Right cardiac atrium (tissue), 5 donors: Measurements from ENCODE around the gene TMEM52. TPM values are rescaled to one million over a fixed set of nuclear protein-coding genes. Genes with fewer than 3 reads are reported as not detected.
A peak's percentile ranks its signal among the peaks of the same experiment; 100 is the strongest.

ENCODE experiments used
- ATAC-seq, 2 donors: fragments of 200-7000 bp; cut with Tn5 transposase; one replicate each; pipeline versions ENCODE4 v1.8.0 to v1.9.1; 2020; ENCODE audit warnings: moderate library complexity in 2 of 2, mild to moderate bottlenecking in 1 of 2
- DNase-seq, 3 donors: peaks; one replicate each; pipeline ENCODE4 v3.0.0-alpha.2; 2020
- H3K27ac ChIP-seq: one replicate; pipeline ENCODE4 v1.5.1; 2013; ENCODE audit warnings: mild to moderate bottlenecking, low read length, control low read depth, moderate library complexity
- H3K27me3 ChIP-seq: one replicate; pipeline ENCODE4 v1.6.1; 2013; ENCODE audit not compliant: control insufficient read depth, insufficient read depth
- H3K4me1 ChIP-seq: one replicate; pipeline ENCODE4 v1.6.1; 2013; ENCODE audit warnings: low read length; ENCODE audit not compliant: control insufficient read depth, insufficient read depth
- H3K4me3 ChIP-seq: one replicate; pipeline ENCODE4 v1.5.1; 2013; ENCODE audit warnings: low read length, control low read depth
- H3K9me3 ChIP-seq: one replicate; pipeline ENCODE4 v1.6.1; 2013; ENCODE audit warnings: low read length; ENCODE audit not compliant: control insufficient read depth
- WGBS: extraction: QIAGEN DNeasy Blood & Tissue Kit; methylation state at CpG from one replicate; pipeline ENCODE4 v1.1.7; 2013; 5-methylcytosine and 5-hydroxymethylcytosine counted together
- intact Hi-C, 4 donors: fragments of 100-400 bp; cut with DNase I; formaldehyde crosslinking; loops; one replicate each; pipeline versions ENCODE4 v1.11.0 to v1.14.0; 2022 to 2023
- polyA plus RNA-seq: library from polyadenylated mRNA; stranded (reverse); fragments of 200-250 nt; gene quantifications from one replicate; pipeline ENCODE4 v1.2.3, GENCODE V29; 2013
- total RNA-seq, 4 donors: library from RNA; stranded (reverse); fragmentation: NEBNext Ultra II Directional; extraction: Animal tissue kit (Norgen Biotek cat#: 25700); gene quantifications; one replicate each; pipeline ENCODE4 v1.2.1, GENCODE V29; 2021
- donor health status: healthy with polysubstance abuse.
- donor health status: DM: no; HTN: yes; CAD: no.
- donor health status: DM: no; HTN: no; CAD: no.
- donor health status: DM: no; HTN: yes; CAD: no; lungs with severe emphysema.
- donor health status: DM: yes; HTN: yes; CAD: no.

TMEM52 gene
- total and polyA plus RNA-seq, 5 donors: 0.34 to 1.9 (median 0.74) TPM

DNA sequence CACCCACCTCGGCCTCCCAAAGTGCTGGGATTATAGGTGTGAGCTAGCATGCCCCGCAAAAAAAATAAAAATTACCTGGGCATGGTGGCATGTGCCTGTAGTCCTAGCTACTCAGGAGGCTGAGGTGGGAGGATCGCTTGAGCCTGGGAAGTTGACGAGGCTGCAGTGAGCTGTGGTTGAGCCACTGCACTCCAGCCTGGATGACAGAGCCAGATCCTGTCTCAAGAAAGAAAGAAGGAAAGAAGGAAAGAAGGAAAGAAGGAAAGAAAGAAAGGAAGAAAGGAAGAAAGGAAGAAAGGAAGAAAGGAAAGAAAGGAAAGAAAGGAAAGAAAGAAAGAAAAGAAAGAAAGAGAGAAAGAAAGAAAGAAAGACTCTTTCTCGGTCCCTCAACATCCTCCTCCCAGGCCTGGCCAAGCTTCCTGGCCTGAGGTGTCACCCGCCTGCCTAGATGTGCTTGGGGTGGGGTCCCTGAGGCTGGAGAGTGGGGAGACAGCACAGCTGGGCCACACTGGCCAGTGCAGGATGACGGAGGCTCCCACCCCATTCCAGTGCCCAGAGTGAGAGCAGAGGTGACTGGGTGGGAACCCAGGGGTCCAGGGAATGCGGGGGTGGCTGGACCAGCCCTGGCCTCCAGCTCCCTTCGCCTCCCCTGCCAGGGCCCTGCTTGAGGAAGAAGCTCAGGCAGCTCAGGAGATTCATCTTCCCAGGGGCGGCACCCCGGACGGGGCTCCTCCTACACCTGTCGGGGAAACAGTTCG is 18.0 kb downstream of the TMEM52 start:
- intact Hi-C loops: loop anchor here in 1 of 4 donors (10.0 kb wide), 1 partner anchor 116 kb away; no protein-coding TSS in a partner anchor
- ATAC-seq: no peak

DNA sequence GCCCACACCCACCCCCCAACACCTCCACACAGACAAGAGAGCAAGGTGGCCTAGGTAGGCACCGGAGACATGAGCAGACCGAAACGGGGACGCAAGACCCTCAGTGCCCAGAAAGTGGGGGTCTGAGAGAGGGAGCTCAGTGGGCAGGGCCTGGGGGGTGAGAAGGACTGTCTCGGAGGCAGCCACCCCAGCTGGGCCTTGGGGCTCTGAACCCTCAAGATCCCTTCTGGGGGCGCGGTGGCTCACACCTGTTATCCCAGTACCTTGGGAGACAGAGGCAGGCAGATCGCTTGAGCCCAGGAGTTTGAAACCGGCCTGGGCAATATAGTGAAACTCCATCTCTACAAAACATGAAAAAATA is 19.1 kb downstream of the TMEM52 start:
- WGBS: 91% methylated on average over 9 of the region's 9 CpGs
- Histone ChIP-seq H3K4me1 (peaks cover 2% of the 10 kb centered on the region), H3K27ac (no peak overlapping the region), H3K4me3 (no peak overlapping the region), H3K9me3 (no peaks in the 10 kb centered on the region), H3K27me3 (no peaks in the 10 kb centered on the region)
- DNase-seq (peak in 1 of 3 donors; percentile 39), ATAC-seq (peak in 1 of 2 donors; percentile 22)
- intact Hi-C loops: loop anchor here in 2 of 4 donors (10.0 kb wide), 1 partner anchor 115 kb away; no protein-coding TSS in a partner anchor

More for the DNA sequence above, 18.0 kb downstream of the TMEM52 start:
- peak in 2 of 3 donors; percentile 14 to 33 for DNase-seq
- Histone ChIP-seq H3K27ac (no peak overlapping the region), H3K27me3 (no peaks in the 10 kb centered on the region), H3K4me1 (no peaks in the 10 kb centered on the region), H3K4me3 (no peak overlapping the region), H3K9me3 (no peaks in the 10 kb centered on the region)
- WGBS: 80% methylated on average over 14 of the region's 14 CpGs

GRCh38 chr1:1899266-1899966 is 19.7 kb downstream of the TMEM52 start:
- DNase-seq (peak in 2 of 3 donors; percentile 34 to 36), ATAC-seq (no peak)
- intact Hi-C loops: loop anchor here in 1 of 4 donors (10.0 kb wide), 1 partner anchor 115 kb away; no protein-coding TSS in a partner anchor

GRCh38 chr1:1898246-1898933 is 20.7 kb downstream of the TMEM52 start:
- ATAC-seq: no peak
- WGBS: 95% methylated on average over 6 of the region's 6 CpGs
- Histone ChIP-seq H3K27ac (no peak overlapping the region), H3K4me1 (peaks cover 12% of the 10 kb centered on the region), H3K4me3 (no peak overlapping the region), H3K27me3 (no peaks in the 10 kb centered on the region), H3K9me3 (no peaks in the 10 kb centered on the region)
- intact Hi-C loops: loop anchor here in 1 of 4 donors (10.0 kb wide), 1 partner anchor 114 kb away; no protein-coding TSS in a partner anchor
- DNase-seq: no peak

More at GRCh38 chr1:1899266-1899966, 19.7 kb downstream of the TMEM52 start:
- peaks cover 7% of the 10 kb centered on the region for H3K4me1 ChIP-seq
- no peak overlapping the region for H3K4me3 ChIP-seq
- 56% methylated on average over 16 of the region's 16 CpGs for WGBS
- H3K27me3 ChIP-seq: no peaks in the 10 kb centered on the region
- no peak overlapping the region for H3K27ac ChIP-seq
- no peaks in the 10 kb centered on the region for H3K9me3 ChIP-seq

DNA sequence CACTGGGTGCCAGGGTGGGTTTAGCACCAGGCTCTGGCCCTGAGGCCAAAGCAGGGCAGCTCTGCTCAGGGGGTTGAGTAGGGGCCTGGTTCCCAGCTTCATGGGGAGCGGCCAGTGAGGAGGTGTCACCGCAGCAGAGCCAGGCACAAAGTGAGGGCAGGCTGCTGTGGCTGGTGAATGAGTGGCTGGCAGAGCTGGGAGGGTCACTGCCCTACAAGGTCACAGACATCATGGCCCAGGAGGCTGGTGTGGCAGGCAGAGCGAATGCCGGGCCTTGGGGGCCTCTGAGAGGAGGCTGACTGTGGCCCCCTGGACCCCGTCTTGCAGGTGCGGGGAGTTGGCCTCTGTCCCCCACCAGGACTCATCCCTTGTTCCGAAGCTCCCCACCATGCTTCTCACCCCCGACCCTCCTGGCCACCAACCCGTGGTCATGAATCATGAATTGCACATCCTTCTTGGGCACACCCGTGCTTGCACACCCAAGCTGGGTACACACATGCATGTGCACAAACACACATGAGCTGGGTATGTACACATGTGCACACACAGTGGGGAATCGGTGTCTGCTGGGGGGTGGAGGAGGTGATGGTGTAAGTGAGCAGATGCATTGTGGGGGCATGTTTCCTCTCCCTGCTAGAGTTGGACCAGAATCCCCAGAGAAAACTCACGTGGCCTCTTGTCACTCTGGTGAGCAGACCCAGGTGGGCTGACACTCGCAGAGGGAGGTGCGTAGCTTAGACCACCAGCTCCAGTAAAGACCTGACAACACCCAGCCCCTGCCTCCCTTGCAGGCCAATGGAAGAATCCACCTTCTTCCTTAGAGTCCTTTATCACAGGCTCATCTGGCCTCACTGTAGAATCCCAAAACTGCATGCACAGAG is 23.4 kb downstream of the TMEM52 start:
- Histone ChIP-seq H3K9me3 (no peaks in the 10 kb centered on the region), H3K27ac (no peak overlapping the region), H3K27me3 (no peaks in the 10 kb centered on the region), H3K4me3 (no peak overlapping the region), H3K4me1 (peaks cover 14% of the 10 kb centered on the region)
- peak in 1 of 3 donors; percentile 57 for DNase-seq
- intact Hi-C loops: loop anchor here in 1 of 4 donors (10.0 kb wide), 1 partner anchor 111 kb away; no protein-coding TSS in a partner anchor
- 76% methylated on average over 14 of the region's 14 CpGs for WGBS
- ATAC-seq: no peak

DNA sequence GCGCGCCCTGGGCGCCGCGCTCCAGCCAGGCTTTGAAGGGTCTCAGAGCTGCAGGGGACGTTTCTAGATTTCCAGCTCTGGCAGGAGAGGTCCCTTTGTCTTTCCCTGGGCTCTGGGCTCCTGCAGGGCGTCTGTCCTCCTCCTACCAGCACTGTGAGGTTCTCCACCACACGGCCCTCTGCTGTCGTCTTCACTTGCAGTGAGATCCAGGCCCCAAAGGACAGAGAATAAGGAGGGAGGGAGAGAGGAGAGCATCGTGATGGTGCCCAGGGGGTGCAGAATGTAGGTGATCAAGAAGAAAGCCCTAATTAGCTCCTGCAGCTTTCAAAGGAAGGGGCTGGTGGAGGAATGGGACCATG is 24.0 kb downstream of the TMEM52 start:
- intact Hi-C loops: loop anchor here in 1 of 4 donors (10.0 kb wide), 1 partner anchor 110 kb away; no protein-coding TSS in a partner anchor
- DNase-seq (no peak), ATAC-seq (no peak)
- Histone ChIP-seq H3K4me1 (peaks cover 14% of the 10 kb centered on the region), H3K27ac (no peak overlapping the region), H3K9me3 (no peaks in the 10 kb centered on the region), H3K4me3 (no peak overlapping the region), H3K27me3 (no peaks in the 10 kb centered on the region)
- WGBS: 42% methylated on average over 10 of the region's 10 CpGs

DNA sequence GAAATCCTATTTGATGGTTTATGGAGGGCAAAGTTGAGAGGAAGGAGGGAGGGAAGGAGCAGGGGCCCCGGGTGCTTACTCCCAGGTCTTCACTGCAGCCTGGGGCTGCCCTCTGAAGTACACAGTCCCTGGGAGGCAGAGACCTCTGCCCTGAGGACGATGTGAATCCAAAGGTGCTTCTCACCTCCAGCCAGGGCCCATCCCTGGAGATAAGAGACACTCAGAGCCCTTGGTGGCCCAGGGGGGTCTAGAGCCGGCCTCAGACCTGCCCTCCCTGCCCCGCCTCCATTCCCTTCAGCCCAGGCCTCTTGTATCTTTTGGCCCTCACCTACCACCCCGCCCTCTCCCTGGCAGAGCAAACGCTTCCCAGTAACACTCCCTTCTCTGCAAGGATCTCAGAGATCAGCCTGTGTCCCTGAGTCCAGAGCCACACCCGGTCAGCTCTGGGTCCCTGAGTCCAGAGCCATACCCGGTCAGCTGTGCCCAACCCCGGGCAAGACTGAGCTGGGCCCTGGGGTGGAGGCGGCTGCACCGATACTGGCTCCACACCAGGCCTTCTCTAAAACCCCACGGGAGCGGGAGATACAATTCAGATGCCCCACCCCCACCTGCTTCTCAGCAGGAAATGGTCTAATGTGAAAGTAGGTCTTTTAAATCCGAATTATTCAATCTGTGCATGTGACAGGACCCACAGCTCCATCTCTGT is 24.6 kb downstream of the TMEM52 start:
- H3K4me3 ChIP-seq: no peak overlapping the region
- intact Hi-C loops: loop anchor here in 1 of 4 donors (10.0 kb wide), 1 partner anchor 110 kb away; no protein-coding TSS in a partner anchor
- no peaks in the 10 kb centered on the region for H3K27me3 ChIP-seq
- no peaks in the 10 kb centered on the region for H3K9me3 ChIP-seq
- WGBS: 18% methylated on average over 14 of the region's 14 CpGs
- ATAC-seq (peak; percentile 50 to 56), DNase-seq (peak; percentile 73 to 91 (median 86))
- H3K4me1 ChIP-seq: peaks cover 14% of the 10 kb centered on the region
- H3K27ac ChIP-seq: no peak overlapping the region

- intact Hi-C loops: loop anchor here in 1 of 4 donors (10.0 kb wide), 1 partner anchor 109 kb away; no protein-coding TSS in a partner anchor
- 86% methylated on average over 2 of the region's 2 CpGs for WGBS
- DNase-seq: peak in 1 of 3 donors; percentile 40
- Histone ChIP-seq H3K27me3 (no peaks in the 10 kb centered on the region), H3K9me3 (no peaks in the 10 kb centered on the region), H3K4me1 (peaks cover 14% of the 10 kb centered on the region), H3K4me3 (no peak overlapping the region), H3K27ac (no peak overlapping the region)
- ATAC-seq: no peak
Measured at GRCh38 chr1:1893997-1894353, 25.1 kb downstream of the TMEM52 start.

- intact Hi-C loops: loop anchor here in 1 of 4 donors (10.0 kb wide), 1 partner anchor 109 kb away; no protein-coding TSS in a partner anchor
- peaks cover 17% of the 10 kb centered on the region for H3K4me1 ChIP-seq
- 88% methylated on average over 19 of the region's 19 CpGs for whole genome bisulfite sequencing
- no peaks in the 10 kb centered on the region for H3K27me3 ChIP-seq
- no peak overlapping the region for H3K27ac ChIP-seq
- H3K4me3 ChIP-seq: no peak overlapping the region
- ATAC-seq: no peak
- peak in 1 of 3 donors; percentile 56 for DNase-seq
- H3K9me3 ChIP-seq: no peaks in the 10 kb centered on the region
Measured at GRCh38 chr1:1893291-1893985, 25.6 kb downstream of the TMEM52 start.
